Activated CD4-positive, CD25-positive, alpha-beta regulatory T cell treated with anti-CD3 and anti-CD28 coated beads, Interleukin-2, amount 50 U/mL, for 16 hours (primary cell): Measurements from ENCODE around the gene NT5E.
"Not testable (repeated sequence)": the region's sequence is repeated elsewhere in the genome, so short reads cannot be mapped to it uniquely, and the experiment has no call there.

ENCODE experiments used
- DNase-seq: peaks from one replicate; pipeline ENCODE4 v3.0.0-alpha.2; 2020; ENCODE audit warnings: low read depth, low spot score

The NT5E gene

GRCh38 chr6:85493389-85493788 is 43.5 kb downstream of the NT5E start:
- no peak for DNase-seq

- no peak for DNase-seq
Observed at GRCh38 chr6:85494547-85495536, 45.0 kb downstream of the NT5E start.

- no peak for DNase-seq
Observed at GRCh38 chr6:85496009-85496579, 46.2 kb downstream of the NT5E start.

- DNase-seq: no peak
Observed at GRCh38 chr6:85496856-85497255, 47.0 kb downstream of the NT5E start.

GRCh38 chr6:85498596-85499258 is 48.8 kb downstream of the NT5E start:
- no peak for DNase-seq

GRCh38 chr6:85506441-85507093 is 56.7 kb downstream of the NT5E start:
- DNase-seq: no peak

- no peak for DNase-seq
Observed at GRCh38 chr6:85516168-85516567, 66.3 kb downstream of the NT5E start.

- DNase-seq: not testable (repeated sequence)
Observed at GRCh38 chr6:85524281-85524680, 74.4 kb downstream of the NT5E start.

- DNase-seq: no peak
Observed at GRCh38 chr6:85537055-85537494, 87.2 kb downstream of the NT5E start.

- no peak for DNase-seq
Observed at GRCh38 chr6:85544776-85545175, 94.9 kb downstream of the NT5E start.
